Stimulated activated CD4-positive, alpha-beta T cell treated with anti-CD3 and anti-CD28 coated beads, TNF-alpha, amount 100 ng/mL, for 4 hours (primary cell): ENCODE measurements around the gene PRSS36.
"Not testable (repeated sequence)": the region's sequence is repeated elsewhere in the genome, so short reads cannot be mapped to it uniquely, and the experiment has no call there.

Experiments
- DNase-seq, 3 experiments: peaks; one replicate each; pipeline ENCODE4 v3.0.0-alpha.2; 2020; ENCODE audit warnings: low read depth in 3 of 3

The PRSS36 gene

DNA sequence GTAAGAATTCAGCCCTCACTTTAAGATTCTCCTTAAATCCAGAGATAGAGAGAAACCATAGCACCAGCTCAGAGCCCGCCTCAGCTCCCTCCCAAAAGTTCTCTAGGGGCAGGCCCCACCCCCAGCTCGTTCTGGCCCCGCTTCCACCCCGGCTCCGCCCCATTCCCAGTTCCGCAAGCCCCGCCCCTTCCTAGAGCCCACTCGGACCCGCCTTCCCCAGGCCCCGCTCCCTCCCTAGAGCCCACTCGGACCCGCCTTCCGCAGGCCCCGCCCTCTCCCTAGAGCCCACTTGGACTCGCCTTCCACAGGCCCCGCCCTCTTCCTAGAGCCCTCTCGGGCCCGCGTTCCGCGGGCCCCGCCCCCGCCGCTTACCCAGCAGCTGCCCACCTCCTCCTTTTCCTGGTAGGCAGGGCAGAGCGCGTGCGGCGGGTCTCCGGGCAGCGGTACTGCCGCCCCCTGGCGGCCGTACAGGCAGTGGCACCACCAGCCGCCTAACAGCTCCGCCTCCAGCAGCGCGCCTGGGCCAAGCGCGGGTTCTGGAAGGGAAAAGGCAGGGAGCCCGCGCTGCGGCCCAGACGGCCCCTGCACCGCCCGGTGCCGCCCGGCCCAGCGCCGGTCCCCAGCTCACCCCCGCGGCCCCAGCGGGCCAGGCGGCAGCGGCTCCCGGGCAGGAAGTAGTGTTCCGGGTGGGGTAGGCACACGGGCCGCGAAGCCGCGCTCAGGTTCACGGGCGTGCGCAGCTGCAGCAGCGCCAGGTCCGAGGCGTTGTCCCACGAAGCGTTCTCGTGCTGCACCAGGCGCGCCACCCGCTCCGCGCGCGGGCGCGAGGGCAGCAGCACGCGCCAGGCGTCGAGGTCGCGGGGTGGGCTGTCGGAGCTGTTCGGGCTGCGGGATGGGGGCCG is 7.5 kb downstream of the PRSS36 start:
- peak; percentile 95 to 98 (median 97) for DNase-seq

DNA sequence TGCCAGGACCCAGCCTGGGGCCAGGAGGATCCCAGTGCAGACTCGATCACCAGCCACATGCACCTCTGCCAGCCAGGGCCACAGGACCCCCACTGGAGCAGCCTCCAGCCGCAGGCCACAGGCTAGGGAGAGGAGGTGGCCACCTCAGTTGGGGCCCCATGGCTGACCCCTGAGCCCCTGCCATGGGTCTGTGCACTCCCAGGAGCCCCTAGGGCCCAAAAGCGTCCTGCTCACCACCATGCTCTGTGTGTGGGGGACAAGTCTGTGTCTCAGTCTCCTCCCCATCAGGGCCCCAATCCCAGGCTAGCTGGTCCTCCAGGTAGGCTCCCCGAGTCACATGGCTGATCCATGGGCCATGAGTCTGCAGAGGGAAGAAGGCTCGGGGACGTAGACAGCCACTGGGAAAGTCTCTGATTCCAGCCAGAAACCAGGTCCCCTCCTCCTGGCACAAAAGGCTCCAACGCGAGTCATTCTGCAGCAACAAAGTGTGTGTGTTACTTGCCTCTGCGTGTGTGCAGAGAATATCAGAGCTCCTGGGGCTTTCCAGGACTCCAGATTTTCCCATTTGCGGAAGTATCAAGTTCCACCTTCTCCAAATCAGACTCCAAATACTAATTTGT is 8.3 kb downstream of the PRSS36 start:
- DNase-seq = no peak

DNA sequence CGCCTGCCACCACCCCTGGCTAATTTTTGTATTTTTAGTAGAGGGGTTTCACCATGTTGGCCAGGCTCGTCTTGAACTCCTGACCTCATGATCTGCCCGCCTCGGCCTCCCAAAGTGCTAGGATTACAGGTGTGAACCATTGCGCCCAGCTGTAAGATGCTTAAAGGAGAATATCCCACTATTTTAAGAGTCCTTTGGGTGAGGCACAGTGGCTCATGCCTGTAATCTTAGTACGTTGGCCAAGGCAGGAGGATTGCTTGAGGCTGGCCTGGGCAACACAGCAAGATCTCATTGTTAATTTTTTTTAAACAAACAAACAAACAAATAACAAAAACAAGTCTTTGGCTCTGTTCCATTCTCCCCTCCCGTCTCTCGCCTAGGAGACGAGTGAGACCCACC is 8.8 kb downstream of the PRSS36 start:
- DNase-seq = not testable (repeated sequence)

DNA sequence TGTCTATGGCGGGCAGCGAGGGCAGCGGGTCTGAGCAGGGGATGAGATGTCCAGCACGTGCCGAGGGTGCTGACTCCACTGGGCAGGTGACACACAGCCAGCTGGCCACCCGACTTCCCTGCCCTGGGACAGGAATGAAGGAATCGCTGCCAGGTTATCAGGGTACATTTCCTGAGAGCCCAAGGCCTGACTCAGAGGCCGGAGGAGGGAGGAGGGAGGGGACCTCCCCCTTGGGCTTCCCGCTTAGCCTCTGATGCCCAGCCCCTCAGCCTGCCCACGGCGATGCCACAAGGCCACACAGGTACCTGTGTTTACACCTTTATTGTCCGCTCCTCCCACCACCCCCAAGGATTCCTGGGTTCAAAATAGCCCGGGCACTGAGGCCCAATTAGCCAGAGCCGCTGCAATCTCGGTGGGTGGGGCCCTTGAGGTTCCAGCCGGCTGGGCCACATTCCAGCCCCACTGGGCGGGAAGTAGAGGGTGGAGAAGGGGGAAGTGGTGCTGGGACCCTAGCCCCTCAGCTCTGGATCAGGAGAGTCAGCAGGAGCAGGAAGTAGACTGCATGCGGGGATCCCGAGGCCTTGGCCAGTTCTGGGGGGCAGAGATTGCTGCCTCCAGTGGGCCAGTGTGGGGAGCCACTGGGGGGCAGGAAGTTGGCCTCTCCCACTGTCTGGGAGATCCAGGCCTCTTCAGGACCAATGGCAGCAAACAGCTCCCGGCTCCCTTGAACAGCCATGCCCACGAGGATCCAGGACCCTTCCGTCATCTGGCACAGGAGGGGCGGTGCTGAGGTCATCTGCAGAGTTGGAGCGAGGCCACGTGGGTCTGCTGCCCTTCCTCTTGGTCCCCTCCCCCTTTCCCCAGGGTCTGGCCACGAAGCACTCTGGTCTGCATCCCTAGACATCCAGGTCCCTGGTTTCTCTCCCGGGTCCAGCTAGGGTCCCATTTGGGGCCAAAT is 11.0 kb downstream of the PRSS36 start:
- DNase-seq = no peak

DNA sequence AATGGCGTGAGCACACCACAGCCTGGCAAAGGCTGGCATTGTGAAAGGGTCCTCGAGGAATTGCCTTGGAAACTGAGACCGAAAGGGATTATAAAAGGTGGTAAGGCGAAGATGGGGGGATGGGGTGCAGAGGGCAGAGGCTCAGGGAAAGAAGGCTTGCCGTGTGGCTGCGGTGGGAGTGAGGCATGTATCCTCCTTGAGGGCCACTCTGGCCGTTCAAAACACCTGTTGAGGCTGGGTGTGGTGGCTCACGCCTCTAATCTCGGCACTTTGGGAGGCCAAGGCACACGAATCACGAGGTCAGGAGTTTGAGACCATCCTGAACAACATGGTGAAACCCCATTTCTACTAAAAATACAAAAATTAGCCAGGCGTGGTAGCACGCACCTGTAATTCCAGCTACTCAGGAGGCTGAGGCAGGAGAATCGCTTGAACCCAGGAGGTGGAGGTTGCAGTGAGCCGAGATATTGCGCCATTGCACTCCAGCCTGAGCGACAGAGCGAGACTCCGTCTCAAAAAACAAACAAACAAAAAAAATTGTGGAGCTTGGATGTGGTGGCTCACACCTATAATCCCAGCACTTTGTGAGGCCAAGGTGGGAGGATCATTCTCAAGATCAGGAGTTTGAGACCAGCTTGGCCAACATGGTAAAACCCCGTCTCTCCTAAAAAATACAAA is 12.9 kb downstream of the PRSS36 start:
- not testable (repeated sequence) for DNase-seq

DNA sequence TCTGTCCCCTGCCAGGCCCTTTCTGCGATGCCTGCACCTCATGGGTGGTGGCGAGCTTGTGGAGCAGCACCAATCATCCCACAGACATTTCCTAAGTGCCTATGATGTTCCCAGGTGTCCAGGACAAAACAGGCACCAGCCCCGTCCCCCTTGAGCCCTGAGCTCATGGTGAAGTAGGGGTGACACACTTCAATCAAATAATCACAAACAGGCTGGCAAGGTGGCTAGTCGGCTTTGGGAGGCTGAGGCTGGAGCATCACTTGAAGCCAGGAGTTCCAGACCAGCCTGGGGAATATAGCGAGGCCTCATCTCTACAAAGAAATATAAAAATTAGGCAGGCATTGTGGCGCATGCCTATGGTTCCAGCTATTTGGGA is 13.6 kb downstream of the PRSS36 start:
- DNase-seq = no peak

DNA sequence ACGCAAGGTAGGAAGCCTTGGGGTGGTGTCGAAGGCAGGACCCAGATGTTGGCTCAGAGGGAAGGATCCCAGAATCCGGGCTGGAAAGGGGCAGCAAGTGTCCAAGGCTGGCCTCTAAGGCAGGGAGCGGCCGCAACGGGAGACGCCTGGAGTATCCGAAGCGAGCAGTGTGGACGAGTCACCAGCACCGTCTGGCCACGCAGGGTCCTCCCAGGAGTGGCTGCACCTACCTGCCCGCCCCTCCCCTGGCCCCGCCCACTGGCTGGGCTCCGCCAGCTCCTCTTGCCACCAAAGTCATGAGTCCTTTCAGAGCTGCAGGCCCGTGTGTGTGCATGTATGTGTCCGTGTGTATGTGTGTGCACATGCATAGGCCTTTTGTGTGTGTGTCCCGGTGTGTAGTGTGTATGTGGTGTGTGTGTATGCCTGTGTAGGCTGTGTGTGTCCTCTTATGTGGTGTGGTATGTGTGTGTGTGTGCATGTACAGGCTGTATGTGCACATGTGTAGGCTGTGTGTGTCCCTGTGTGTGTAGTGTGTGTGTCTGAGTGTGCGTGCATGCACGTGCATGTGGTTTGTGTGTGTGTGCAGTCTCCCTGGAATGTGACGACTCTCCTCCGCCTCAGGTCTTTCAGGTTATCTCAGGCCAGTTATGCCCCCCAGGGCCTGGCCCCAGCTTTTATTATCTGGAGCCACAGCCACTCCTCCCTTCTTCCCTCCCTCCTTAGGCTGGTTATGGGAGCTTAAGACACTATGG is 14.2 kb downstream of the PRSS36 start, which contains the start of gene PRSS8:
Gene PRSS8, minus strand, starts transcription at position 193 of the 752 bp plus-strand sequence. CDS start 229 bp downstream, outside the sequence.
- no peak for DNase-seq

DNA sequence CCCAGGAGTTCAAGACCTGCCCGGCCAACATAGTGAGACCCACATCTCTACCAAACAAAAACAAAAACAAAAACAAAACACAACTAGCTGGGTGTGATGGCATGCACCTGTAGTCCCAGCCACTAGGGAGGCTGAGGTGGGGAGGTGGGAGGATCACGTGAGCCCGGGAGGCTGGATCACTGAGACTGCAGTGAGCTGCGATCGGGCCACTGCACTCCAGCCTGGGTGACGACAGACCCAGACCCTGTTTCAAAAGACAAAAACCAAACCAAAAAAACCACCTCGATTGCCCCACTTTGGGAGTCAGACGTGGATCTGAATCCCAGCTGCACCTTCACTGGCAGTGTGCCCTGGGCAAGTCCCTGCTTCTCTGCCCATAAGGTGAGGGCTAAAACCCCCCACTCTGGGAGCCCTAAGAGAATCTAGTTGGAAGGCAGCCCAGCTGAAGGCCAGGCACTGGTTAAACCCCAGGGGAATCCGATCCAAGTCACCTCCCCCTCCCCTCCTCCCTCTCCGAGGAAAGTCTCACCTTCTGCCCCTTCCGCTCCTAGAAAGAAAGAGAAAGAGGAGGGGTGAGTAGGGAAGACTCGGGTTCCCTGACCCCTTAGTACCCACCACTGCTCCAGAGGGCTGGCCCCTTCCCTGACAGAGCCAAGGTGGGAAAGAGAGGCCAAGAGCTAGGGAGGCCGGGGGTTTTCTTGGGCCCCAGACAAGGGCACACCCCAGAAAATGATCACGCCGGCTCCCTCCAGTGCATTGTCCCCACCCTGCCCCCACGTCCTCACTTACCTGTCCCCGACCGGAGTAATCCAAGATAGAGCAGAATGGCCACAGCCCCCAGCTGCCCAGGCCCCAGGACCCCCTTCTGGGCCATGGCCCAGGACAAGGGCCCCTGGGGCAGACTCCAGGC is 15.0 kb downstream of the PRSS36 start:
- DNase-seq = no peak

DNA sequence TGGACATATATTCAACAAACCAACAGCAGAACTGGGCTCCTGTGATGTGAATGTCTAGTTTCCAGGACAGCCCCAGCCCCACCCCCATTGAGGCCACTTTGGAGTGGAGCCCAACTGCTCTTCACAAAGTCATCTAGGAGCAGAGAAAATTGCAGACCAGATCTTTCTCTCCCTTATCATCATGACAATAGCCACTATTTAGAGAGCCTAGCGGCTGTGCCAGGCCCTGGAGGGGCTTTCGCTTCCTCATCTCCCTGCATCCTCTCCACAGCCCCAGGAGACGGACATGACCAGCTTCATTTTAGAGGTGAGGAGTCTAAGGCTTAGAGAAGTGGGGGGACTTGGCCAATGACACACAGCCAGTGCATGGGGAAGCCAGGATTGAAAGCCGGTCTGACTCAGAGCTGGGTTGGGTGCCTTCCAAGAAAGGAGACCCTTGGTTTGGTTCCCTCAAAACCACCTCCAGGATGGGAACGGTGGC is 15.7 kb downstream of the PRSS36 start:
- no peak for DNase-seq

DNA sequence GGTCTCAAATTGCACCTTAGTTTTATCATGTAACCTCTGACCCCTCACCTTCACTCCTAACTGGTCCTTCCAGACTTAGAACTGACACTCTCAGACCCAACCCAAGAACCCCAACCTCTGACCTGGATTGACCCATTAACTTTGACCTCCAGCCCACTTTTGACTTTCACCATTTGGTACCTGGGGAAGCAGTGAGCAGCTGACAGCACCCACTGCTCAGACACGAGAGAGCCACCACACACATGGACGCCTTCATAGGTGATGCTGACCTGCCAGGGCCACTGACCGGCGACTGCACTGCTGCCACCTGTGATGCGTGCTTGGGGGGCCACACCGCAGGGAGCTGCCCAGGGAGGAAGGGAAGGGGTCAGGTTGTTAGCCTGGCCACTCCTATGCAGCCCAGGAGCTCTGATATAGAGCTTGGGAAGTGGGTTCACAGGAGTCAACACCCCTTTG is 16.8 kb downstream of the PRSS36 start:
- no peak for DNase-seq

DNA sequence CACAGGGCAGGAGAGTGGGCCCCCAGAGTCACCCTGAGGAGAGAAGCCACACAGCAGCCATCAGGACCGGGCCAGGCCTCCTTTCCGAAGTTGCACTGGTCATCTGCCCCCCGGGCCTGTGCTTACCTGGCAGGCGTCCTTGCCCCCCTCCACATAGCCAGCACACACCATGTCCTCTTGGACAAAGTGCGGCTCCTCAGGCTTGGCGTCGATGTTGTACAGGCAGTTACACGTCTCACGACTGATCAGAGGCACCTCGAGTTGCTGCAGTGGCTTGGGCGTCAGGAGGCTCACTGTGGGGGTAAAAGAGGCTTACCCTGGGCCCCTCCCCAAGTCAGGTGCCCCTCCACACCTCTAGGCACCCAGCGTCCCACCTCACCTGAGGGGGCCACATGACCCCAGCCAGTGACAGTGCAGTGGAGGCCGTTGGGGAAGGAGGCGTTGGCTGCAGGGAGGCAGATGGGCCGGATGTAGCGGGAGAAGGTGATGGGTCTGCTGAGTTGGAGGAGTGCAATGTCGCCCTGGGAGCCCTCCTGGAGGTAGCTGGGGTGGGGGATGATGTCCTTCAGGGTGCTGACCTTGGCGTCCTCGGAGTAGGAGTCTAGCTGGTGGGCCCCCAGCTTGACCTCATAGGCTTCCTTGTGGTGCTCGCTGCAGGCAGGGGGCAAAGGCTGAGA is 17.4 kb downstream of the PRSS36 start:
- DNase-seq = no peak

DNA sequence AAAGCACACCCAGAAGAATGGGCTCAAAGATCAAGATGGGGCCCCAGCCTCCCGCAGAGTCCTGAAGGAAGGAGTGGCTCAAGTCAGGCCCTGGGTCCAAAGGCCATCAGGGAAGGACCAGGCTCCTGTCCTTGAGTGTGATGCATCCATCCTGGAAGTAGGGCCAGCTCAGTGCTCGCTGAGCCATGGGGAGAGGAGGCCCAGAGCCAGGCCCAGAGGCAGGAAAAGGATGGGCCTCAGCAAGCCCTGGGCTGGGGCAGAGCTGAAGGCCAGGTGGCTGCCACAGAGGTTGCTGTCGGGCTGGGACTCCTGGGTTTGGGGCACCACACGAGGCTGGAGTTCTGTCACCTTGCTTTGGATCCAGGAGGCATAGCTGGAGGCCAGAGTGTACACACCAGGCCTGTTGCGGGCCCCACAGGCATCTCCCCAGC is 18.0 kb downstream of the PRSS36 start:
- no peak for DNase-seq

DNA sequence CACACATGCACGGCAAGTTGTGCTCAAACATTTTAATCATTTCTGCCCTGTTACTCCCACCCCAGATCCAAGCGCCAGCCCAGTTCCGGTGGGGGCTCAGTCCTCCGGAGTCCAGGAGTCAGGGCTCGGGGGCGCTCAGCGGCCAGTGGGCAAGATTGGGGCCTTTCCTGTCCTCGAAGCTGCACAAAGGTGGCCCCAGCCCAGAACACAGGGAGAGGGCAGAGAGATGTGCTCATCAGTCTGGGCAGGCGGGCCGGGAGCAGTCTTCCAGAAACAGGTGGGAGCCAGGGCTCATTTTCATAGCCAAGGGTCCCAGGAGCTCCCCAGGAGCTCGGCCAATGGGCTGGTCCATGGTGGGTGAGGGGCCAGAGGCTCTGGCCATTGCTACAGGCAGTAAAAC is 18.4 kb downstream of the PRSS36 start:
- DNase-seq = no peak

DNA sequence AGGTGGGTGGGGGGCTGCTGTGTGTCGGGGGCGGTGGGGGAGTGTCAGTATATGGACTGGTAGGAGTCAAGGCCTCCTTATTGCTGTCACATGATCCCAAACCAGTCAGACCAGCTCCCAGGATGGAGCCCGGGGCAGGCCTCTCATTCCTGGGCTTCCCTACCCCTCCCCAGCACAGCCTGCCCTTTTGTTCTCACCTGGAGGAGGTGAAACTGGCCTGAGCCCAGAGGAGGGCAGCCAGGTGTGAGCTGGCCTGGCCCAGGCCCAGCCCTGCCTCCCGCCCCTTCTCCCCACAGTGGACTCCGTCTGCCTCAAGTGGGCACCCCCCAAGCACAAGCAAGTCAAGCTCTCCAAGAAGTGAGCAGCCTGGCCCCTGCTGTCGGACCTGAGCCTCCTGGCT is 19.0 kb downstream of the PRSS36 start:
- DNase-seq = no peak

DNA sequence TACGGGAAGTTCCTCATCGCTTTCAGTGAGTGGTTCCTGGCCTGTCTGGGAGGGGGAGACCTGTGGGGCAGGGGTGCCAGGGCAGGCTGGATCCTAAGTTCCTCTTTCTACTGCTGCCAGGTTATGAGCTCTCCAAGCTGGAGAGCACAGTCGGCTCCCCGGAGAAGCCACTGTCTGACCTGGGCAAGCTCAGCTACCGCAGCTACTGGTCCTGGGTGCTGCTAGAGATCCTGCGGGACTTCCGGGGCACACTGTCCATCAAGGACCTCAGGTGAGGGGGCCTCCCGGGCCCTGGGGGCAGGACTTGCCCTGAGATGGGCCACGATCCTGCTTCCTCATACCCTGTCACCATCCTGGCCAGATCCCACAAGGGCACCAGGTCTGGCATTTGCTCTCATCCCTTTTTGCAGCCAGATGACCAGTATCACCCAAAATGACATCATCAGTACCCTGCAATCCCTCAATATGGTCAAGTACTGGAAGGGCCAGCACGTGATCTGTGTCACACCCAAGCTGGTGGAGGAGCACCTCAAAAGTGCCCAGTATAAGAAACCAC is 19.5 kb downstream of the PRSS36 start:
- DNase-seq = no peak

DNA sequence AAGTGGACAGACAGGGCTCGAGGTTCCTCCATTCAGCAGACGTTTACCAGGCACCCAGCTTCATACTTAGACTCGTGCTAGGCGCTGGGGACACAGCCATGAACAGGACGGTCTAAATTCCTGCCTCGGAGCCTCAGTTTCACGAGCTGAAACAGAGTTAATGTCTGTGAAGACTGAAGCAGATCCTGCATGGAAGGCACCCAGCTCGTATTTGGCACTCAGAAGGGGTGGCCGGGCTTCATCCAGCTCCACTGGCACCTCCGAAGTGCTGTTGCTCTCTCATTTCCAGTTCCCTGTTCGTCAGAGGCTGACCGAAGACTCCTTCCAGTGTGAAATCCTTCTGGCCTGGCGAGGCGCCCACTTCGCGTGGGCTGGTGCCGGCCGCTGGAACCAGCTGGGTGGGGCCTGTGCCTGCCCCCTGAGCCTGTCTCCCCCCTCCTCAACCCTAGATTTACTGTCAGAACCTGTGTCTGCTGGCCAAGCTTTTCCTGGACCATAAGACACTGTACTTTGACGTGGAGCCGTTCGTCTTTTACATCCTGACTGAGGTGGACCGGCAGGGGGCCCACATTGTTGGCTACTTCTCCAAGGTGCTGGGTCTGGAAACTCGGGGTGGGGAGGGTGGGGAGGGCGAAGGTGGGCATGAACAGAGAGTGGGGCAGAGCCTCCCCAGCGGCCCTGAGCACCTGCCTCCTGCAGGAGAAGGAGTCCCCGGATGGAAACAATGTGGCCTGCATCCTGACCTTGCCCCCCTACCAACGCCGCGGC is 20.1 kb downstream of the PRSS36 start:
- DNase-seq = no peak

DNA sequence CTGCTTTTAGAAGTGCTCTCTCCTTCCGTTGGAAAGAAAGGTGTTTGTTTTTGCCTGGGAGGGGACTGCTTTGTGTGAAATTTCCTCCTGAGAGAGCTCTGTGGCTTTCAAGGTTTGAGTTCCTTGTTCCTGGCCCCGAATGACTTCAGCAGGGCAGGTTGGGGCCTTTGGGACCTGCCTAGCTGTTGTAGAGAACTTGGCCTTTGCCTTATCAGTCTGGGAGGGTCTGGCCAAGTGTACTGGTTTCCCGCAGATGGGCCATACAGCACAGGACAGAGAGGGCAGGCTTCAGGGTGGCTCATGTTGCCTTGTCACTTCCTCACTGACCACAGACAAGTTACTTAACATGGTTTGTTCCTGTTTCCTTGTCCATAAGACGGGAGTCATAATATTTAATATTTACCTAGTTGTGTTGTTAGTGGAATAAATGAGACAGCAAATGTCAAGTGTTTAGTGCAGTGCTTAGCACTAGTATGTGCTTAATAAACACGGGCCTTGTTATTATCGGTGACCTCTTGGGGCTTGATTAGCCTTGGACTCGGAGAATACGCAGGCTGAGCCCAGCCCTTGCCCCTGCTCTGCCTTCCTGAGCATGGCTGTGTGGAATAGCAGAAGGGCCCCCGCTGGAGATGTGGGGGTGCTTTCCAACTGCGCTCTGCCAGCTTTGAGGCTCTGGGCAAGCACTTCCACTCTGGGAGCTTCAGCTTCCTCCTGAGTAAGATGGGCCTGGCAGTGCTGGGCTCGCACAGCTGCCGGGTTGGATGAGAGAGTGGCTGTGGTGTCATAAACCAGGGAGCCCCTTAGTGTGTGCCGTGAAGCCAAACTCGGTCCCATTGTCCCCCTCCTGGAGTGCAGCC is 20.9 kb downstream of the PRSS36 start:
- no peak for DNase-seq
